GM12878 (cell line): ENCODE data around the gene PRCC. TPM values are rescaled to one million over a fixed set of nuclear protein-coding genes. Genes with fewer than 3 reads are reported as not detected.

Experiments used
- ATAC-seq: fragments of 200-7000 bp; cut with Tn5 transposase; 3 replicates; pipeline ENCODE4 v1.9.1; 2020; ENCODE audit warnings: mild to moderate bottlenecking, moderate library complexity
- BruUV-seq: library from RNA; stranded (reverse); fragments of 400-500 nt; replicated peaks from 2 replicates; lab custom pipeline; 2021; lab: Mats Ljungman, UMichigan
- CTCF ChIA-PET: fragments of 300-600 bp; sonication (Branson Sonifier 250); formaldehyde crosslinking; extraction: SDS; loops from one replicate; lab custom pipeline; 2021; ENCODE audit warnings: inconsistent platforms; lab: Yijun Ruan, JAX
- POLR2A ChIA-PET: fragments of 350-600 bp; formaldehyde crosslinking; extraction: SDS; loops from one replicate; lab custom pipeline; 2021; ENCODE audit warnings: inconsistent platforms; lab: Charles Lee
- RAD21 ChIA-PET: fragments of 300-600 bp; sonication (Branson Sonifier 250); formaldehyde crosslinking; loops from one replicate; lab custom pipeline; 2023; ENCODE audit warnings: antibody characterized with exemption; ENCODE audit not compliant: unreplicated experiment; lab: Charles Lee
- SMC1A ChIA-PET: fragments of 300-600 bp; sonication (Branson Sonifier 250); formaldehyde crosslinking; loops from one replicate; lab custom pipeline; 2023; ENCODE audit not compliant: unreplicated experiment, uncharacterized antibody; lab: Charles Lee
- DNase-seq: peaks from one replicate; pipeline ENCODE4 v3.0.0-alpha.2; 2011; ENCODE audit warnings: low read depth, low spot score
- FAIRE-seq: peaks from 3 replicates; lab custom pipeline; 2011; peaks lifted over from hg19 to GRCh38; lab: Jason Lieb, UNC
- H2AFZ ChIP-seq: 2 replicates; pipeline ENCODE4 v1.6.0; 2011; ENCODE audit warnings: low read depth, low read length, control low read depth; ENCODE audit not compliant: control insufficient read depth
- H3K27ac ChIP-seq: 2 replicates; pipeline ENCODE4 v1.5.1; 2011; ENCODE audit warnings: control low read depth; ENCODE audit not compliant: control insufficient read depth, insufficient read depth
- H3K27me3 ChIP-seq, 2 experiments: replicated peaks in 1 of 2; 2 replicates each; pipeline versions ENCODE4 v1.6.0 to v1.6.1; 2011; ENCODE audit warnings: low read length in 1 of 2; ENCODE audit not compliant: control insufficient read depth in 2 of 2, insufficient read depth in 2 of 2
- H3K36me3 ChIP-seq, 2 experiments: 2 replicates each; pipeline ENCODE4 v1.5.1; 2011; ENCODE audit warnings: low read length in 1 of 2; ENCODE audit not compliant: control insufficient read depth in 2 of 2, insufficient read depth in 2 of 2
- H3K4me1 ChIP-seq: 2 replicates; pipeline ENCODE4 v1.6.1; 2011; ENCODE audit warnings: mild to moderate bottlenecking, low read length, moderate library complexity, mixed read lengths; ENCODE audit not compliant: control insufficient read depth, insufficient read depth
- H3K4me2 ChIP-seq: 2 replicates; pipeline ENCODE4 v1.6.0; 2011; ENCODE audit warnings: control low read depth; ENCODE audit not compliant: control insufficient read depth, insufficient read depth
- H3K4me3 ChIP-seq: fragments of 200-600 bp; sonication (generic); 2 replicates; pipeline ENCODE4 v1.5.1; 2016
- H3K79me2 ChIP-seq: 2 replicates; pipeline ENCODE4 v1.6.0; 2011; ENCODE audit warnings: low read length; ENCODE audit not compliant: control insufficient read depth, insufficient read depth
- H3K9ac ChIP-seq: 2 replicates; pipeline ENCODE4 v1.8.0; 2011; ENCODE audit warnings: low read length, control low read depth, mixed read lengths; ENCODE audit not compliant: control insufficient read depth, insufficient read depth
- H3K9me3 ChIP-seq: replicated peaks from 3 replicates; pipeline ENCODE4 v1.5.1; 2011; ENCODE audit warnings: mild to moderate bottlenecking, low read length; ENCODE audit not compliant: control insufficient read depth, insufficient read depth
- H4K20me1 ChIP-seq: 2 replicates; pipeline ENCODE4 v1.6.0; 2011; ENCODE audit not compliant: control insufficient read depth, insufficient read depth
- GATAD2B ChIP-seq: fragments of 450-650 bp; conservative IDR thresholded peaks from 2 replicates; pipeline ENCODE4 v1.6.1; 2017; ENCODE audit warnings: low read depth, mild to moderate bottlenecking, moderate library complexity
- IKZF2 ChIP-seq, 2 experiments: fragments of 450-650 bp; IDR thresholded peaks; 2 replicates each; pipeline ENCODE4 v1.6.1; 2017; ENCODE audit warnings: mild to moderate bottlenecking in 2 of 2, moderate library complexity in 2 of 2
- KDM1A ChIP-seq: fragments of 200-600 bp; sonication (generic); IDR thresholded peaks from 2 replicates; pipeline ENCODE4 v1.6.1; 2016; ENCODE audit warnings: borderline replicate concordance
- RAD51 ChIP-seq: fragments of 450-650 bp; IDR thresholded peaks from 2 replicates; pipeline ENCODE4 v1.6.1; 2016; ENCODE audit warnings: moderate library complexity, mild to moderate bottlenecking, inconsistent platforms
- RB1 ChIP-seq: fragments of 450-650 bp; formaldehyde crosslinking; IDR thresholded peaks from 2 replicates; pipeline ENCODE4 v1.6.1; 2017; ENCODE audit warnings: mild to moderate bottlenecking, borderline replicate concordance
- SUZ12 ChIP-seq: fragments of 200-600 bp; sonication (generic); IDR thresholded peaks from one replicate; pipeline ENCODE4 v1.6.1; 2018; ENCODE audit warnings: antibody characterized with exemption, mild to moderate bottlenecking; ENCODE audit not compliant: unreplicated experiment
- ZZZ3 ChIP-seq: IDR thresholded peaks from 2 replicates; pipeline ENCODE4 v1.6.1; 2011; ENCODE audit warnings: low read depth; ENCODE audit not compliant: control insufficient read depth, insufficient read length
- WGBS: methylation state at CpG from one replicate; pipeline ENCODE4 v1.1.6; 2016; ENCODE audit warnings: low lambda C conversion rate; ENCODE audit not compliant: insufficient replicate concordance, insufficient coverage; ENCODE audit errors: missing lambda C conversion rate; 5-methylcytosine and 5-hydroxymethylcytosine counted together
- in situ Hi-C: fragments of 300-500 bp; cut with MboI; formaldehyde crosslinking; loops from 9 replicates; pipeline ENCODE4 v1.14.3; 2018; ENCODE audit warnings: mixed read lengths
- intact Hi-C: fragments of 100-400 bp; cut with micrococcal nuclease; formaldehyde crosslinking; loops from one replicate; pipeline ENCODE4 v1.14.2; 2022; ENCODE audit not compliant: unreplicated experiment
- polyA plus RNA-seq, 11 experiments: library from polyadenylated mRNA; depleted of rRNA in 4 of 11; unstranded in 6 of 11; stranded (reverse) in 5 of 11; fragments of >200 nt; fragmentation: Nextera tagmentation in 4 of 11; fragmentation: Illumina TruSeq in 1 of 11; extraction: Ambion mirVana in 4 of 11; extraction: Trizol in 1 of 11; gene quantifications; 1 replicate in 1 of 11; 2 replicates in 10 of 11; pipeline versions ENCODE4 v1.2.1 to v1.2.3, GENCODE V29; 2011 to 2016; ENCODE audit warnings: inconsistent platforms in 2 of 11, missing spikeins in 2 of 11, low read depth in 1 of 11
- total RNA-seq, 4 experiments: library from RNA; depleted of rRNA in 3 of 4; stranded (reverse); fragments of >200 nt in 3 of 4; fragmentation: Illumina TruSeq in 1 of 4; extraction: Trizol in 1 of 4; gene quantifications; 2 replicates each; pipeline versions ENCODE4 v1.2.1 to v1.2.3, GENCODE V29; 2013 to 2021
- TF ChIP-seq, protein P1 (sequence below): fragments of 450-650 bp; conservative IDR thresholded peaks from 2 replicates; pipeline ENCODE4 v1.6.1; 2017; ENCODE audit warnings: mild to moderate bottlenecking, moderate library complexity
- TF ChIP-seq, protein P2 (sequence below): fragments of 450-650 bp; IDR thresholded peaks from 2 replicates; pipeline ENCODE4 v1.6.1; 2017; ENCODE audit warnings: low read depth, mild to moderate bottlenecking, moderate library complexity
- TF ChIP-seq, protein P3 (sequence below): fragments of 450-650 bp; IDR thresholded peaks from 2 replicates; pipeline ENCODE4 v1.6.1; 2016; ENCODE audit warnings: mild to moderate bottlenecking, moderate library complexity, borderline replicate concordance

Gene PRCC
- total and polyA plus RNA-seq, 10 of the 15 experiments (the other 5 are each of a cell fraction or from before 2014, with no cell fraction given), result 23.8 to 132 (median 63.1) TPM

DNA sequence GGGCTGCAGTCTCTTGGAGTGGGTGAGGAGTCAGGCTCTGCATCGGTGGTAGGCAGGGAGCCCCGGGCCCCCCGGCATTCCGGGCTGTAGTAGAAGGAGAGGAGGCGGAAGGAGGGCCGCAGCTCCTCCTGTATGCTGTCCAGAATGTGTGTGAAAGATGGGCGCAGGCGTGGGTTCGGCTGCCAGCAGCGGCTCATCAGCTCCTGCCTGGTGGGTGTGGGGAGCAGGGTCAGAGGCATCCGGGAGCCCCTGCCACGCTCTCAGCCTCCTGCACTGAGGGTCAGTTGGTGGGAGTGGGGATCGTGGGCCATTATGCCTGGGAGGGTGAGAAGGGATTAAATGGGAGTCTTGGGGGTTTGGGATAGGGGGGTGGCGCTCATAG, 73.6 kb downstream of the PRCC start:
- no peak for FAIRE-seq
- H3K4me1 ChIP-seq, result peaks cover 18% of the 10 kb centered on the region
- POLR2A ChIA-PET, result interaction anchor here (0.7 to 1.0 kb wide), 2 partner anchors 47 to 99 kb away, joined by 3 read pairs; no protein-coding TSS in a partner anchor

More for the DNA sequence above, 73.6 kb downstream of the PRCC start:
- Histone ChIP-seq H3K4me2 (no peak overlapping the region), H4K20me1 (0 out of 2 replicates have a peak, but pooled peaks cover 2% of the 10 kb centered on the region), H3K9ac (no peak overlapping the region), H3K36me3 (no peaks in the 10 kb centered on the region), H3K9me3 (no peaks in the 10 kb centered on the region), H3K79me2 (no peaks in the 10 kb centered on the region), H3K27ac (no peak overlapping the region), H3K4me3 (no peak overlapping the region), H3K27me3 (no peaks in the 10 kb centered on the region; a peak in 3 of 4 replicates), H2AFZ (no peak overlapping the region)
- in situ Hi-C loops, result no loop called here
- BruUV-seq, result no TSS peak
- DNase-seq (no peak), ATAC-seq (no peak)
- ChIA-PET SMC1A (interaction anchor here (6.8 kb wide), 1 partner anchor 17 kb away, joined by 123 read pairs; the partner anchor contains the start of genes INSRR and NTRK1), RAD21 (interaction anchor here (1.4 to 6.1 kb wide), 3 partner anchors 19 to 43 kb away, joined by 4 to 113 read pairs (median 7); partner anchors contain the start of genes INSRR and NTRK1), CTCF (interaction anchor here (0.7 to 6.9 kb wide), 4 partner anchors 18 to 151 kb away, joined by 3 to 248 read pairs (median 3); partner anchors contain the start of genes INSRR and NTRK1)
- no peak for TF ChIP-seq RAD51
- TF ChIP-seq IKZF2 (IDR thresholded peaks at IDR 0.05), result no peak
- no peak for TF ChIP-seq RB1
- no peak for TF ChIP-seq SUZ12
- no peak for TF ChIP-seq KDM1A
- TF ChIP-seq, protein P1, sequence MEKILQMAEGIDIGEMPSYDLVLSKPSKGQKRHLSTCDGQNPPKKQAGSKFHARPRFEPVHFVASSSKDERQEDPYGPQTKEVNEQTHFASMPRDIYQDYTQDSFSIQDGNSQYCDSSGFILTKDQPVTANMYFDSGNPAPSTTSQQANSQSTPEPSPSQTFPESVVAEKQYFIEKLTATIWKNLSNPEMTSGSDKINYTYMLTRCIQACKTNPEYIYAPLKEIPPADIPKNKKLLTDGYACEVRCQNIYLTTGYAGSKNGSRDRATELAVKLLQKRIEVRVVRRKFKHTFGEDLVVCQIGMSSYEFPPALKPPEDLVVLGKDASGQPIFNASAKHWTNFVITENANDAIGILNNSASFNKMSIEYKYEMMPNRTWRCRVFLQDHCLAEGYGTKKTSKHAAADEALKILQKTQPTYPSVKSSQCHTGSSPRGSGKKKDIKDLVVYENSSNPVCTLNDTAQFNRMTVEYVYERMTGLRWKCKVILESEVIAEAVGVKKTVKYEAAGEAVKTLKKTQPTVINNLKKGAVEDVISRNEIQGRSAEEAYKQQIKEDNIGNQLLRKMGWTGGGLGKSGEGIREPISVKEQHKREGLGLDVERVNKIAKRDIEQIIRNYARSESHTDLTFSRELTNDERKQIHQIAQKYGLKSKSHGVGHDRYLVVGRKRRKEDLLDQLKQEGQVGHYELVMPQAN, result no peak
- TF ChIP-seq ZZZ3, result no peak
- TF ChIP-seq, protein P2, sequence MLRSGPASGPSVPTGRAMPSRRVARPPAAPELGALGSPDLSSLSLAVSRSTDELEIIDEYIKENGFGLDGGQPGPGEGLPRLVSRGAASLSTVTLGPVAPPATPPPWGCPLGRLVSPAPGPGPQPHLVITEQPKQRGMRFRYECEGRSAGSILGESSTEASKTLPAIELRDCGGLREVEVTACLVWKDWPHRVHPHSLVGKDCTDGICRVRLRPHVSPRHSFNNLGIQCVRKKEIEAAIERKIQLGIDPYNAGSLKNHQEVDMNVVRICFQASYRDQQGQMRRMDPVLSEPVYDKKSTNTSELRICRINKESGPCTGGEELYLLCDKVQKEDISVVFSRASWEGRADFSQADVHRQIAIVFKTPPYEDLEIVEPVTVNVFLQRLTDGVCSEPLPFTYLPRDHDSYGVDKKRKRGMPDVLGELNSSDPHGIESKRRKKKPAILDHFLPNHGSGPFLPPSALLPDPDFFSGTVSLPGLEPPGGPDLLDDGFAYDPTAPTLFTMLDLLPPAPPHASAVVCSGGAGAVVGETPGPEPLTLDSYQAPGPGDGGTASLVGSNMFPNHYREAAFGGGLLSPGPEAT, result no peak
- no peak for TF ChIP-seq GATAD2B
- TF ChIP-seq, protein P3, sequence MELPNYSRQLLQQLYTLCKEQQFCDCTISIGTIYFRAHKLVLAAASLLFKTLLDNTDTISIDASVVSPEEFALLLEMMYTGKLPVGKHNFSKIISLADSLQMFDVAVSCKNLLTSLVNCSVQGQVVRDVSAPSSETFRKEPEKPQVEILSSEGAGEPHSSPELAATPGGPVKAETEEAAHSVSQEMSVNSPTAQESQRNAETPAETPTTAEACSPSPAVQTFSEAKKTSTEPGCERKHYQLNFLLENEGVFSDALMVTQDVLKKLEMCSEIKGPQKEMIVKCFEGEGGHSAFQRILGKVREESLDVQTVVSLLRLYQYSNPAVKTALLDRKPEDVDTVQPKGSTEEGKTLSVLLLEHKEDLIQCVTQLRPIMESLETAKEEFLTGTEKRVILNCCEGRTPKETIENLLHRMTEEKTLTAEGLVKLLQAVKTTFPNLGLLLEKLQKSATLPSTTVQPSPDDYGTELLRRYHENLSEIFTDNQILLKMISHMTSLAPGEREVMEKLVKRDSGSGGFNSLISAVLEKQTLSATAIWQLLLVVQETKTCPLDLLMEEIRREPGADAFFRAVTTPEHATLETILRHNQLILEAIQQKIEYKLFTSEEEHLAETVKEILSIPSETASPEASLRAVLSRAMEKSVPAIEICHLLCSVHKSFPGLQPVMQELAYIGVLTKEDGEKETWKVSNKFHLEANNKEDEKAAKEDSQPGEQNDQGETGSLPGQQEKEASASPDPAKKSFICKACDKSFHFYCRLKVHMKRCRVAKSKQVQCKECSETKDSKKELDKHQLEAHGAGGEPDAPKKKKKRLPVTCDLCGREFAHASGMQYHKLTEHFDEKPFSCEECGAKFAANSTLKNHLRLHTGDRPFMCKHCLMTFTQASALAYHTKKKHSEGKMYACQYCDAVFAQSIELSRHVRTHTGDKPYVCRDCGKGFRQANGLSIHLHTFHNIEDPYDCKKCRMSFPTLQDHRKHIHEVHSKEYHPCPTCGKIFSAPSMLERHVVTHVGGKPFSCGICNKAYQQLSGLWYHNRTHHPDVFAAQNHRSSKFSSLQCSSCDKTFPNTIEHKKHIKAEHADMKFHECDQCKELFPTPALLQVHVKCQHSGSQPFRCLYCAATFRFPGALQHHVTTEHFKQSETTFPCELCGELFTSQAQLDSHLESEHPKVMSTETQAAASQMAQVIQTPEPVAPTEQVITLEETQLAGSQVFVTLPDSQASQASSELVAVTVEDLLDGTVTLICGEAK, result no peak
- WGBS, result 30% methylated on average over 13 of the region's 14 CpGs
- intact Hi-C loops, result no loop called here
